Vagina (tissue), 2 donors: Measurements from ENCODE around the gene NGB. TPM values are rescaled to one million over a fixed set of nuclear protein-coding genes. Genes with fewer than 3 reads are reported as not detected.

Source experiments
- DNase-seq, 2 donors: peaks; one replicate each; pipeline ENCODE4 v3.0.0-alpha.2; 2017; ENCODE audit errors: extremely low spot score in 2 of 2
- H3K27ac ChIP-seq: fragments of 200-600 bp; sonication (generic); one replicate; pipeline ENCODE4 v1.5.1; 2019
- H3K27me3 ChIP-seq: fragments of 200-600 bp; sonication (generic); one replicate; pipeline ENCODE4 v1.5.1; 2019
- H3K36me3 ChIP-seq, 2 donors: fragments of 200-600 bp; sonication (generic); one replicate each; pipeline ENCODE4 v1.5.1; 2017 to 2019
- H3K4me1 ChIP-seq: fragments of 200-600 bp; sonication (generic); one replicate; pipeline ENCODE4 v1.5.1; 2019
- H3K4me3 ChIP-seq, 2 donors: fragments of 200-600 bp; sonication (generic); 1 replicate in 1 of 2; 2 replicates in 1 of 2; pipeline ENCODE4 v1.5.1; 2016 to 2019
- H3K9me3 ChIP-seq: fragments of 200-600 bp; sonication (generic); one replicate; pipeline ENCODE4 v1.5.1; 2019
- CTCF ChIP-seq, 3 experiments: fragments of 450-650 bp in 2 of 3; fragments of 200-600 bp in 1 of 3; sonication (generic) in 1 of 3; IDR thresholded peaks; one replicate each; pipeline ENCODE4 v1.5.1; 2017 to 2019; ENCODE audit warnings: antibody characterized with exemption in 3 of 3, mild to moderate bottlenecking in 2 of 3, moderate library complexity in 2 of 3
- POLR2A ChIP-seq, 2 donors: fragments of 450-650 bp; IDR thresholded peaks; one replicate each; pipeline ENCODE4 v1.6.1; 2017; ENCODE audit warnings: antibody characterized with exemption in 2 of 2, mild to moderate bottlenecking in 2 of 2, moderate library complexity in 2 of 2
- POLR2AphosphoS5 ChIP-seq, 2 donors: sonication (generic); formaldehyde crosslinking; IDR thresholded peaks; one replicate each; pipeline ENCODE4 v1.9.0; 2017; ENCODE audit warnings: antibody characterized with exemption in 2 of 2, mild to moderate bottlenecking in 2 of 2, low read depth in 1 of 2; ENCODE audit not compliant: insufficient read depth in 1 of 2
- intact Hi-C: fragments of 100-400 bp; cut with DNase I; formaldehyde crosslinking; loops from one replicate; pipeline ENCODE4 v1.15.1; 2023
- total RNA-seq: library from RNA; depleted of rRNA; stranded (reverse); fragments of >200 nt; gene quantifications from one replicate; pipeline ENCODE4 v1.2.3, GENCODE V29; 2016

NGB gene
- total RNA-seq, 1 donor from 2014 or later: 1.7 TPM

GRCh38 chr14:77225892-77226557 lies 45.0 kb downstream of the NGB start:
- TF ChIP-seq CTCF (IDR thresholded peaks at IDR 0.05) (no peak), POLR2AphosphoS5 (IDR thresholded peaks at IDR 0.05; ENCODE audit: insufficient read depth in 1 of 2, low read depth in 1 of 2) (no peak), POLR2A (IDR thresholded peaks at IDR 0.05) (no peak)
- no peak for DNase-seq
- Histone ChIP-seq H3K4me1 (no peaks in the 10 kb centered on the region), H3K4me3 (no peak overlapping the region), H3K27ac (no peak overlapping the region), H3K27me3 (no peaks in the 10 kb centered on the region), H3K36me3 (no peaks in the 10 kb centered on the region), H3K9me3 (no peaks in the 10 kb centered on the region)
- intact Hi-C loops: no loop called here

- no peak overlapping the region for H3K27ac ChIP-seq
- TF ChIP-seq POLR2AphosphoS5 (IDR thresholded peaks at IDR 0.05; ENCODE audit: insufficient read depth in 1 of 2, low read depth in 1 of 2) (no peak), POLR2A (IDR thresholded peaks at IDR 0.05) (no peak)
- no peak overlapping the region for H3K4me3 ChIP-seq
- H3K9me3 ChIP-seq: no peaks in the 10 kb centered on the region
- intact Hi-C loops: no loop called here
- no peaks in the 10 kb centered on the region for H3K27me3 ChIP-seq
- no peaks in the 10 kb centered on the region for H3K4me1 ChIP-seq
- no peaks in the 10 kb centered on the region for H3K36me3 ChIP-seq
- no peak for DNase-seq
These were observed 45.8 kb downstream of the NGB start for GRCh38 chr14:77225254-77225653.

- TF ChIP-seq CTCF (IDR thresholded peaks at IDR 0.05) (no peak), POLR2AphosphoS5 (IDR thresholded peaks at IDR 0.05; ENCODE audit: insufficient read depth in 1 of 2, low read depth in 1 of 2) (no peak), POLR2A (IDR thresholded peaks at IDR 0.05) (no peak)
- H3K9me3 ChIP-seq: no peaks in the 10 kb centered on the region
- DNase-seq: no peak
- H3K4me3 ChIP-seq: no peak overlapping the region
- H3K27ac ChIP-seq: no peak overlapping the region
- H3K27me3 ChIP-seq: no peaks in the 10 kb centered on the region
- H3K36me3 ChIP-seq: no peaks in the 10 kb centered on the region
- intact Hi-C loops: no loop called here
- H3K4me1 ChIP-seq: no peaks in the 10 kb centered on the region
These were observed 46.8 kb downstream of the NGB start for GRCh38 chr14:77224212-77224611.

DNA sequence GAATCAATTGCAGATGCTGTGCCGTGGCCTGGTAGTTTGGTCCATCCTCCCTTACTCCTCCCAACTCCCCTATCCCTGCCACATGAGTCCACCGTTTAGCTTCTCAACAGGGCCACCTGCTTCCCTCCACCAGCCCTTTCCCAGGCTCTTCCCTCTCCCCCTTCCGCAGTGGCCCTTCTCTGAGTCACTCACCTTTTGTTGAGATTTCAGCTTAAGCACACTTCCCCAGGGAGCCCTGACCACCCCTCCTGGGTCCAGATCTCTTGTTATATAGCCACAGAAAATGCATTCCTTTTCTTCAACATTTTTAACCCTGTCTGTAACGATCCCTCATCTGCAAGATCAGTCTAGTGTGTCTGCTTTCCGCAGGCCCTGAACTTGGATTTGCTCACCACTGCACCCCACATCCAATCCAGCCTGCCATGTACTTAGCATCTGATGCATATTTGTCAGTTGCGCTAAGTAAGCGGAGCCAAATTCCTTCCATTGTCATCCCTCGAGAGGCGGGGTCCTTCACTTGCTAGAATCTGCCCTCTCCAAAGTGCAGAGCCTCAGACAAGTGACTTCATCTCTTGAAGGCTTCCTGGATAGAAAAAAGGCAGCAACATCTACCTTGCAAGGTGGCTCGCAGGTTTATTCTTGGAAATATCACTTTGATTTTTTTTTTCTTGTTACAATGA lies 48.3 kb downstream of the NGB start:
- no peaks in the 10 kb centered on the region for H3K9me3 ChIP-seq
- TF ChIP-seq POLR2A (IDR thresholded peaks at IDR 0.05): no peak
- no peak for TF ChIP-seq POLR2AphosphoS5 (IDR thresholded peaks at IDR 0.05; ENCODE audit: insufficient read depth in 1 of 2, low read depth in 1 of 2)
- TF ChIP-seq CTCF (IDR thresholded peaks at IDR 0.05): no peak
- no peaks in the 10 kb centered on the region for H3K36me3 ChIP-seq
- no peaks in the 10 kb centered on the region for H3K27me3 ChIP-seq
- H3K4me3 ChIP-seq: no peak overlapping the region
- intact Hi-C loops: no loop called here
- no peak overlapping the region for H3K27ac ChIP-seq
- no peaks in the 10 kb centered on the region for H3K4me1 ChIP-seq
- DNase-seq: no peak

DNA sequence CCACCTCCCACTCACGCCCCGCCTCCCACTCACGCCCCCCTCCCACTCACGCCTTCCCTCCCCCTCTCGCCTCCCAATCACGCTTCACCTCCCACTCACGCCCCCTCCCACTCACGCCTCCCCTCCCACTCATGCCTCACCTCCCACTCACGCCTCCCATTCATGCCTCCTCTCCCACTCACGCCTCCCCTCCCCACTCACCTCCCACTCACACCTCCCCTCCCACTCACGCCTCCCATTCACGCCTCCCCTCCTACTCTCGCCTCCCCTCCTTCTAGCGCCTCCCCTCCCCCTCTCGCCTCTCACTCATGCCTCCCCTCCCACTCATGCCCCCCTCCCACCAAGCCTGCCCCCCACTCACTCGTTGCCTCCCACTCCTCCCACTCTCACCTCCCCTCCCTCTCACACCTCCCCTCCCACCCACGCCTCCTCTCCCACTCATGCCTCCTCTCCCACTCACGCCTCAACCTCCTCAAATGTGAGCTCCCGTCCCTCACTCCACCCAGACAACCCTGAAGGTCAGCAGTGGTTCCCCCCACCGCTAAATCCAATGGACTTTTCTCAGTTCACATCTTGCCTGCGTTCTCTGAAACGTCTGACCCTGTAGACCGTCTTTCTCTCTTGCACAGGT lies 49.6 kb downstream of the NGB start:
- Histone ChIP-seq H3K27ac (no peak overlapping the region), H3K27me3 (no peaks in the 10 kb centered on the region), H3K36me3 (no peaks in the 10 kb centered on the region), H3K4me3 (no peak overlapping the region), H3K9me3 (no peaks in the 10 kb centered on the region), H3K4me1 (no peaks in the 10 kb centered on the region)
- TF ChIP-seq POLR2A (IDR thresholded peaks at IDR 0.05) (no peak), CTCF (IDR thresholded peaks at IDR 0.05) (no peak), POLR2AphosphoS5 (IDR thresholded peaks at IDR 0.05; ENCODE audit: insufficient read depth in 1 of 2, low read depth in 1 of 2) (no peak)
- DNase-seq: no peak
- intact Hi-C loops: no loop called here
